CD4-positive, alpha-beta T cell treated with Interleukin-12 subunit alpha and Interleukin-12 subunit beta, for 1 hour (primary cell): Measurements from ENCODE around the gene VAMP3.

Experiments used
- DNase-seq: peaks from one replicate; pipeline ENCODE4 v3.0.0-alpha.2; 2020

Gene VAMP3

GRCh38 chr1:7824701-7825100 is 53.6 kb downstream of the VAMP3 start:
- no peak for DNase-seq

GRCh38 chr1:7826363-7826762 is 55.3 kb downstream of the VAMP3 start:
- DNase-seq = no peak

GRCh38 chr1:7827126-7827955 is 56.2 kb downstream of the VAMP3 start:
- DNase-seq = peak; percentile 31
